HCT116 (cell line): ENCODE results near the gene ELP2. TPM values are rescaled to one million over a fixed set of nuclear protein-coding genes. Genes with fewer than 3 reads are reported as not detected.

ENCODE experiments used
- ATAC-seq: fragments of 200-7000 bp; cut with Tn5 transposase; 2 replicates; pipeline ENCODE4 v1.9.1; 2020; ENCODE audit warnings: mild to moderate bottlenecking, moderate library complexity
- BruUV-seq: library from RNA; stranded (reverse); fragments of 400-500 nt; replicated peaks from 2 replicates; lab custom pipeline; 2021; lab: Mats Ljungman, UMichigan
- CTCF ChIA-PET: fragments of 300-600 bp; sonication (Branson Sonifier 250); formaldehyde crosslinking; loops from one replicate; lab custom pipeline; 2021; ENCODE audit warnings: antibody characterized with exemption; lab: Charles Lee
- POLR2A ChIA-PET: fragments of 300-600, 350-600 bp; sonication (Branson Sonifier 250); formaldehyde crosslinking; loops from one replicate; lab custom pipeline; 2021; ENCODE audit warnings: antibody characterized with exemption; lab: Charles Lee
- RAD21 ChIA-PET, 2 experiments: fragments of 300-600 bp; sonication (Branson Sonifier 250); formaldehyde crosslinking; loops; one replicate each; lab custom pipeline; 2023; ENCODE audit warnings: low total read pairs in 2 of 2; ENCODE audit not compliant: uncharacterized antibody in 2 of 2, unreplicated experiment in 2 of 2, low non-redundant PET in 1 of 2; lab: Charles Lee
- DNase-seq: peaks from one replicate; pipeline ENCODE4 v3.0.0-alpha.2; 2010; ENCODE audit warnings: low read depth, low spot score
- H2AFZ ChIP-seq: fragments of 200-600 bp; shearing (Covaris generic), sonication (generic); 2 replicates; pipeline ENCODE4 v1.6.1; 2017; ENCODE audit warnings: low read depth, mixed run types, mixed read lengths, antibody characterized with exemption, low read length; ENCODE audit not compliant: poor library complexity, severe bottlenecking
- H3K27ac ChIP-seq: 2 replicates; pipeline ENCODE4 v1.5.1; 2012; ENCODE audit warnings: low read depth, low read length
- H3K27me3 ChIP-seq: fragments of 200-600 bp; sonication (generic); 2 replicates; pipeline ENCODE4 v1.6.1; 2016; ENCODE audit warnings: mixed run types, low read length, mixed read lengths; ENCODE audit not compliant: insufficient read depth
- H3K36me3 ChIP-seq, 2 experiments: fragments of 200-500 bp in 1 of 2; fragments of 200-600 bp in 1 of 2; sonication (Bioruptor generic) in 1 of 2; sonication (generic) in 1 of 2; 2 replicates each; pipeline versions ENCODE4 v1.5.1 to v1.6.1; 2014 to 2016; ENCODE audit warnings: low read length in 2 of 2, inconsistent platforms in 1 of 2, mixed read lengths in 1 of 2, mixed run types in 1 of 2; ENCODE audit not compliant: insufficient read depth in 2 of 2, control insufficient read depth in 1 of 2
- H3K4me1 ChIP-seq, 2 experiments: fragments of 200-600 bp in 1 of 2; sonication (generic) in 1 of 2; 2 replicates each; pipeline versions ENCODE4 v1.5.1 to v1.6.1; 2012 to 2017; ENCODE audit warnings: low read length in 2 of 2, inconsistent platforms in 1 of 2, mild to moderate bottlenecking in 1 of 2, mixed read lengths in 1 of 2, mixed run types in 1 of 2, moderate library complexity in 1 of 2; ENCODE audit not compliant: insufficient read depth in 2 of 2, control insufficient read depth in 1 of 2
- H3K4me2 ChIP-seq: fragments of 200-600 bp; sonication (generic); 2 replicates; pipeline ENCODE4 v1.6.1; 2017; ENCODE audit warnings: mixed run types, low read length, mixed read lengths
- H3K4me3 ChIP-seq, 2 experiments: fragments of 200-600 bp in 1 of 2; sonication (generic) in 1 of 2; replicated peaks in 1 of 2; 2 replicates each; pipeline ENCODE4 v1.5.1; 2011 to 2016; ENCODE audit warnings: low read length in 2 of 2, control low read depth in 1 of 2, low read depth in 1 of 2, mild to moderate bottlenecking in 1 of 2, mixed read lengths in 1 of 2, mixed run types in 1 of 2
- H3K79me2 ChIP-seq: fragments of 200-600 bp; sonication (generic); 2 replicates; pipeline ENCODE4 v1.6.1; 2017; ENCODE audit warnings: mild to moderate bottlenecking, mixed run types, low read length, moderate library complexity, mixed read lengths; ENCODE audit not compliant: insufficient read depth
- H3K9ac ChIP-seq: fragments of 200-600 bp; sonication (generic); 2 replicates; pipeline ENCODE4 v1.6.1; 2016; ENCODE audit warnings: low read length, mixed read lengths
- H3K9me2 ChIP-seq: fragments of 200-600 bp; sonication (generic), shearing (Covaris generic); 2 replicates; pipeline ENCODE4 v1.6.1; 2017; ENCODE audit warnings: mixed run types, mild to moderate bottlenecking, moderate library complexity; ENCODE audit not compliant: insufficient read depth
- H3K9me3 ChIP-seq, 2 experiments: fragments of 200-500 bp in 1 of 2; fragments of 200-600 bp in 1 of 2; sonication (Bioruptor generic) in 1 of 2; sonication (generic) in 1 of 2; 2 replicates each; pipeline ENCODE4 v1.6.1; 2014 to 2017; ENCODE audit warnings: low read length in 2 of 2, mixed read lengths in 2 of 2, inconsistent platforms in 1 of 2, low read depth in 1 of 2, mild to moderate bottlenecking in 1 of 2, mixed run types in 1 of 2, moderate library complexity in 1 of 2; ENCODE audit not compliant: control insufficient read depth in 1 of 2, insufficient read depth in 1 of 2
- H4K20me1 ChIP-seq: fragments of 200-600 bp; sonication (generic), shearing (Covaris generic); 2 replicates; pipeline ENCODE4 v1.6.1; 2017; ENCODE audit warnings: mixed run types, mild to moderate bottlenecking, moderate library complexity; ENCODE audit not compliant: insufficient read depth
- CBX3 ChIP-seq: IDR thresholded peaks from 2 replicates; pipeline ENCODE4 v1.6.1; 2012; ENCODE audit warnings: low read depth
- ELF1 ChIP-seq: IDR thresholded peaks from 2 replicates; pipeline ENCODE4 v1.6.1; 2012; ENCODE audit warnings: low read depth, borderline replicate concordance
- EZH2phosphoT487 ChIP-seq: fragments of 200-600 bp; IDR thresholded peaks from 2 replicates; pipeline ENCODE4 v1.6.1; 2018; ENCODE audit warnings: antibody characterized with exemption, borderline replicate concordance
- MAX ChIP-seq: IDR thresholded peaks from 2 replicates; pipeline ENCODE4 v1.6.1; 2012
- POLR2A ChIP-seq: IDR thresholded peaks from 2 replicates; pipeline ENCODE4 v1.7.0; 2011; ENCODE audit warnings: borderline replicate concordance; ENCODE audit not compliant: insufficient read depth, insufficient read length; ENCODE audit errors: extremely low read depth
- RAD21 ChIP-seq: IDR thresholded peaks from 2 replicates; pipeline ENCODE4 v1.6.1; 2012; ENCODE audit warnings: low read depth, mild to moderate bottlenecking
- SRF ChIP-seq: IDR thresholded peaks from 2 replicates; pipeline ENCODE4 v1.6.1; 2012; ENCODE audit warnings: low read depth
- YY1 ChIP-seq: IDR thresholded peaks from 2 replicates; pipeline ENCODE4 v1.6.1; 2011; ENCODE audit warnings: low read length, low read depth, moderate library complexity, mild to moderate bottlenecking; ENCODE audit not compliant: insufficient replicate concordance; ENCODE audit errors: extremely low read depth
- ZFX ChIP-seq: fragments of 450-650 bp; IDR thresholded peaks from 2 replicates; pipeline ENCODE4 v1.6.1; 2017
- ZNF274 ChIP-seq: fragments of 200-500 bp; sonication (Bioruptor generic); IDR thresholded peaks from 2 replicates; pipeline ENCODE4 v1.6.1; 2014; ENCODE audit warnings: mild to moderate bottlenecking, low read depth, low read length, inconsistent platforms
- intact Hi-C: fragments of 100-400 bp; cut with micrococcal nuclease; formaldehyde crosslinking; loops from 2 replicates; pipeline ENCODE4 v1.10.0; 2022
- total RNA-seq: library from RNA; stranded (reverse); gene quantifications from one replicate; pipeline ENCODE4 v1.2.1, GENCODE V29; 2021; ENCODE audit not compliant: unreplicated experiment
- TF ChIP-seq, protein P1 (sequence below): IDR thresholded peaks from 2 replicates; pipeline ENCODE4 v1.6.1; 2012
- TF ChIP-seq, protein P2 (sequence below), 3 experiments: fragments of 200-600 bp in 1 of 3; sonication (generic) in 1 of 3; IDR thresholded peaks in 2 of 3; conservative IDR thresholded peaks in 1 of 3; 2 replicates each; pipeline ENCODE4 v1.5.1; 2012 to 2017; ENCODE audit warnings: low read depth in 2 of 3, low read length in 2 of 3, antibody characterized with exemption in 1 of 3, borderline replicate concordance in 1 of 3, control low read depth in 1 of 3, mild to moderate bottlenecking in 1 of 3, mixed read lengths in 1 of 3, mixed run types in 1 of 3, moderate library complexity in 1 of 3; ENCODE audit not compliant: insufficient read depth in 1 of 3
- TF ChIP-seq, protein P3 (sequence below): IDR thresholded peaks from 2 replicates; pipeline ENCODE4 v1.6.1; 2012; ENCODE audit warnings: low read depth

The ELP2 gene
- total RNA-seq, 1 experiment from 2014 or later: 109 TPM

DNA sequence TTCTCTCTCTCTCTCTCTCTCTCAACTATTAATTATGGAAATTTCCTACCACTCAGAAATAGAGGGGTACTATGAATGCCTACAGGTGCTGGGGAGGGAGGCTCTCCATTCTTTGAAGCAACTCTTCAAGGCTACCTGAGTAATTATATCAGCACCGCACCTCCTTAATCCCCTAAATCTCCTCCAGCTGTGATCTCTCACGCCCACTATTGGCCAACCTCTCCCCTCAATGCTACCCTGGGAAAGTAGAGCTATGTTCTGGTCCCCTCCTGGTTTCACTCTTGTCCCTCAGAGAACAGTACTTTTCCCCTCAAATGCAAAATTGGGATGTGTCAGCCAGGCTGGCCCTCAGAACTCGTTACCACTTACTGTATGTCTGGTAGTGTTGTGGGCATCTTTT is 59.2 kb downstream of the ELP2 start:
- Histone ChIP-seq H3K36me3 (no peaks in the 10 kb centered on the region), H2AFZ (no peak overlapping the region), H3K9ac (peak overlapping the region; percentile 92), H4K20me1 (no peaks in the 10 kb centered on the region), H3K9me2 (no peaks in the 10 kb centered on the region), H3K27me3 (no peaks in the 10 kb centered on the region), H3K79me2 (peaks cover 28% of the 10 kb centered on the region), H3K9me3 (no peaks in the 10 kb centered on the region), H3K4me3 (peak overlapping the region; percentile 77 to 87; a peak in 3 of 4 replicates), H3K27ac (peak overlapping the region; percentile 62; the same call in 1 of the 2 replicates), H3K4me1 (peaks cover 12 to 27% of the 10 kb centered on the region in 2 experiments; a peak in 3 of 4 replicates), H3K4me2 (peak overlapping the region; percentile 96)
- ChIA-PET RAD21 (interaction anchor here in 1 of 2 experiments (1.1 kb wide), 1 partner anchor 93 kb away, joined by 3 read pairs; no protein-coding TSS in a partner anchor), POLR2A (no interaction called here), CTCF (interaction anchor here (1.1 to 1.4 kb wide), 2 partner anchors 93 to 95 kb away, joined by 3 read pairs; no protein-coding TSS in a partner anchor)
- DNase-seq: no peak
- TF ChIP-seq, protein P1, sequence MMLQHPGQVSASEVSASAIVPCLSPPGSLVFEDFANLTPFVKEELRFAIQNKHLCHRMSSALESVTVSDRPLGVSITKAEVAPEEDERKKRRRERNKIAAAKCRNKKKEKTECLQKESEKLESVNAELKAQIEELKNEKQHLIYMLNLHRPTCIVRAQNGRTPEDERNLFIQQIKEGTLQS: no peak
- TF ChIP-seq CBX3 (no peak), EZH2phosphoT487 (no peak), POLR2A (no peak)
- BruUV-seq: no TSS peak
- ATAC-seq: no peak
- intact Hi-C loops: no loop called here

GRCh38 chr18:36189486-36189885 is 59.8 kb downstream of the ELP2 start:
- CTCF ChIA-PET: interaction anchor here (1.1 kb wide), 1 partner anchor 95 kb away, joined by 3 read pairs; no protein-coding TSS in a partner anchor
- ATAC-seq: no peak
- H3K4me1 ChIP-seq: peaks cover 12 to 27% of the 10 kb centered on the region in 2 experiments; a peak in 3 of 4 replicates
- no peak overlapping the region for H3K4me3 ChIP-seq
- TF ChIP-seq ELF1: no peak
- TF ChIP-seq, protein P2, sequence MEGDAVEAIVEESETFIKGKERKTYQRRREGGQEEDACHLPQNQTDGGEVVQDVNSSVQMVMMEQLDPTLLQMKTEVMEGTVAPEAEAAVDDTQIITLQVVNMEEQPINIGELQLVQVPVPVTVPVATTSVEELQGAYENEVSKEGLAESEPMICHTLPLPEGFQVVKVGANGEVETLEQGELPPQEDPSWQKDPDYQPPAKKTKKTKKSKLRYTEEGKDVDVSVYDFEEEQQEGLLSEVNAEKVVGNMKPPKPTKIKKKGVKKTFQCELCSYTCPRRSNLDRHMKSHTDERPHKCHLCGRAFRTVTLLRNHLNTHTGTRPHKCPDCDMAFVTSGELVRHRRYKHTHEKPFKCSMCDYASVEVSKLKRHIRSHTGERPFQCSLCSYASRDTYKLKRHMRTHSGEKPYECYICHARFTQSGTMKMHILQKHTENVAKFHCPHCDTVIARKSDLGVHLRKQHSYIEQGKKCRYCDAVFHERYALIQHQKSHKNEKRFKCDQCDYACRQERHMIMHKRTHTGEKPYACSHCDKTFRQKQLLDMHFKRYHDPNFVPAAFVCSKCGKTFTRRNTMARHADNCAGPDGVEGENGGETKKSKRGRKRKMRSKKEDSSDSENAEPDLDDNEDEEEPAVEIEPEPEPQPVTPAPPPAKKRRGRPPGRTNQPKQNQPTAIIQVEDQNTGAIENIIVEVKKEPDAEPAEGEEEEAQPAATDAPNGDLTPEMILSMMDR (IDR thresholded peaks at IDR 0.05 in 2 of 3, conservative IDR thresholded peaks at IDR 0.05 in 1 of 3; ENCODE audit: borderline replicate concordance in 1 of 3, insufficient read depth in 1 of 3, low read depth in 2 of 3, low read length in 2 of 3): no peak
- TF ChIP-seq POLR2A: no peak
- TF ChIP-seq, protein P3, sequence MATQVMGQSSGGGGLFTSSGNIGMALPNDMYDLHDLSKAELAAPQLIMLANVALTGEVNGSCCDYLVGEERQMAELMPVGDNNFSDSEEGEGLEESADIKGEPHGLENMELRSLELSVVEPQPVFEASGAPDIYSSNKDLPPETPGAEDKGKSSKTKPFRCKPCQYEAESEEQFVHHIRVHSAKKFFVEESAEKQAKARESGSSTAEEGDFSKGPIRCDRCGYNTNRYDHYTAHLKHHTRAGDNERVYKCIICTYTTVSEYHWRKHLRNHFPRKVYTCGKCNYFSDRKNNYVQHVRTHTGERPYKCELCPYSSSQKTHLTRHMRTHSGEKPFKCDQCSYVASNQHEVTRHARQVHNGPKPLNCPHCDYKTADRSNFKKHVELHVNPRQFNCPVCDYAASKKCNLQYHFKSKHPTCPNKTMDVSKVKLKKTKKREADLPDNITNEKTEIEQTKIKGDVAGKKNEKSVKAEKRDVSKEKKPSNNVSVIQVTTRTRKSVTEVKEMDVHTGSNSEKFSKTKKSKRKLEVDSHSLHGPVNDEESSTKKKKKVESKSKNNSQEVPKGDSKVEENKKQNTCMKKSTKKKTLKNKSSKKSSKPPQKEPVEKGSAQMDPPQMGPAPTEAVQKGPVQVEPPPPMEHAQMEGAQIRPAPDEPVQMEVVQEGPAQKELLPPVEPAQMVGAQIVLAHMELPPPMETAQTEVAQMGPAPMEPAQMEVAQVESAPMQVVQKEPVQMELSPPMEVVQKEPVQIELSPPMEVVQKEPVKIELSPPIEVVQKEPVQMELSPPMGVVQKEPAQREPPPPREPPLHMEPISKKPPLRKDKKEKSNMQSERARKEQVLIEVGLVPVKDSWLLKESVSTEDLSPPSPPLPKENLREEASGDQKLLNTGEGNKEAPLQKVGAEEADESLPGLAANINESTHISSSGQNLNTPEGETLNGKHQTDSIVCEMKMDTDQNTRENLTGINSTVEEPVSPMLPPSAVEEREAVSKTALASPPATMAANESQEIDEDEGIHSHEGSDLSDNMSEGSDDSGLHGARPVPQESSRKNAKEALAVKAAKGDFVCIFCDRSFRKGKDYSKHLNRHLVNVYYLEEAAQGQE: no peak
- TF ChIP-seq MAX: no peak
- no peak for TF ChIP-seq CBX3
- no peak for TF ChIP-seq ZFX
- TF ChIP-seq YY1: no peak
- TF ChIP-seq SRF: no peak
- TF ChIP-seq RAD21: no peak
- TF ChIP-seq ZNF274: no peak
- BruUV-seq: no TSS peak
- H3K4me2 ChIP-seq: peak overlapping the region; percentile 96; the same call in 1 of the 2 replicates
- no peaks in the 10 kb centered on the region for H3K27me3 ChIP-seq
- H3K9ac ChIP-seq: no peak overlapping the region
- no peaks in the 10 kb centered on the region for H3K36me3 ChIP-seq
- no peaks in the 10 kb centered on the region for H4K20me1 ChIP-seq
- POLR2A ChIA-PET: no interaction called here
- H3K27ac ChIP-seq: no peak overlapping the region
- intact Hi-C loops: no loop called here
- no peak for DNase-seq
- H3K79me2 ChIP-seq: peaks cover 28% of the 10 kb centered on the region
- H3K9me3 ChIP-seq: no peaks in the 10 kb centered on the region
- RAD21 ChIA-PET: no interaction called here
- no peak overlapping the region for H2AFZ ChIP-seq
- no peaks in the 10 kb centered on the region for H3K9me2 ChIP-seq
